Measurements from ENCODE around the gene RBM12.

The RBM12 gene

DNA sequence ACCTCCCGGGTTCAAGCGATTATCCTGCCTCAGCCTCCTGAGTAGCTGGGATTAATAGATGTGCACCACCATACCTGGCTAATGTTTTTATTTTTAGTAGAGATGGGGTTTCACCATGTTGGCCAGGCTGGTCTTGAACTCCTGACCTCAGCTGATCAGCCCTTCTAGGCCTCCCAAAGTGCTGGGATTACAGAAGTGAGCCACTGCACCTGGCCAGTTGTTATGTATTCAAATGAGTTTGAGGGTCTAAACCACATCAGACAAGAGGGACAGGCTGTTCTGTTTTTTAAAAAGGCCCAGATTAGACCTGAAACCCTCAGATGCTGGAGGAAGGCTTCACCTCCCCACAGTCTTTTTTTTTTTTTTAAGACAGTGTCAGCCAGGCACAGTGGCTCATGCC is 53.2 kb downstream of the RBM12 start:
- no peak for TF ChIP-seq SIN3A (IDR thresholded peaks at IDR 0.05; ENCODE audit: borderline replicate concordance, insufficient read depth, low read length)
- TF ChIP-seq FOXP2 (optimal IDR thresholded peaks at IDR 0.05; ENCODE audit: borderline replicate concordance, extremely low read depth, extremely low read length, insufficient read depth) = no peak
- no peak for TF ChIP-seq TAF1 (IDR thresholded peaks at IDR 0.05; ENCODE audit: borderline replicate concordance, insufficient read depth, low read length)
- TF ChIP-seq REST (IDR thresholded peaks at IDR 0.05; ENCODE audit: insufficient read depth in 1 of 2, low read depth in 2 of 2, low read length in 2 of 2) = no peak
- TF ChIP-seq POLR2AphosphoS5 (IDR thresholded peaks at IDR 0.05; ENCODE audit: low read depth, low read length) = no peak

DNA sequence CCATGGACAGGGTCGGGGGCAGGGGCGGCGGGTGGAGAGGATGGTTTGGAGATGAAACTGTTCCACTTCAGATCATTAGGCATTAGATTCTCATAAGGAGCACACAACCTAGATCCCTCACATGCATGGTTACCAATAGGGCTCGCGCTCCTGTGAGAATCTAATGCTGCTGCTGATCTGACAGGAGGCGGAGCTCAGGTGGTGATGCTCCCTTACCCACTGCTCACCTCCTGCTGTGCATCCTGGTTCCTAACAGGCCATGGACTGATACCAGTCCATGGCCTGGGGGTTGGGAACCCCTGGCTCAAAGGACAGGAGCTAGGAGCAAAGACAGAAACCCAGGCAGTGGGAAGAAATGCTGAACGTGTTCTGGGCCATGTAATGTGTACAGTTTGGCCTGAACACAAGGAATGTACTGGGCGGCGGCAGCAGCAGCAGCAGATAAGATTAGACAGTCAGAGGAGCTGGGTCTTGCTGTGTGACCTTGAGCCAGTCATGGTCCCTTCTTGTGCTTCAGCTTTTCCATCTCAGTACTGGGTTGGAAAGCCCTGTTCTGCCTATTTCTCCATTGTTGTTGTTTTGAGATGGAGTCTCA is 53.8 kb downstream of the RBM12 start:
- TF ChIP-seq FOXP2 (optimal IDR thresholded peaks at IDR 0.05; ENCODE audit: borderline replicate concordance, extremely low read depth, extremely low read length, insufficient read depth) = no peak
- TF ChIP-seq REST (IDR thresholded peaks at IDR 0.05; ENCODE audit: insufficient read depth in 1 of 2, low read depth in 2 of 2, low read length in 2 of 2) = no peak
- no peak for TF ChIP-seq SIN3A (IDR thresholded peaks at IDR 0.05; ENCODE audit: borderline replicate concordance, insufficient read depth, low read length)
- TF ChIP-seq TAF1 (IDR thresholded peaks at IDR 0.05; ENCODE audit: borderline replicate concordance, insufficient read depth, low read length) = no peak
- TF ChIP-seq POLR2AphosphoS5 (IDR thresholded peaks at IDR 0.05; ENCODE audit: low read depth, low read length) = no peak

GRCh38 chr20:35607003-35607735 is 57.5 kb downstream of the RBM12 start:
- no peak for TF ChIP-seq SIN3A (IDR thresholded peaks at IDR 0.05; ENCODE audit: borderline replicate concordance, insufficient read depth, low read length)
- no peak for TF ChIP-seq FOXP2 (optimal IDR thresholded peaks at IDR 0.05; ENCODE audit: borderline replicate concordance, extremely low read depth, extremely low read length, insufficient read depth)
- TF ChIP-seq REST (IDR thresholded peaks at IDR 0.05; ENCODE audit: insufficient read depth in 1 of 2, low read depth in 2 of 2, low read length in 2 of 2) = no peak
- no peak for TF ChIP-seq POLR2AphosphoS5 (IDR thresholded peaks at IDR 0.05; ENCODE audit: low read depth, low read length)
- no peak for TF ChIP-seq TAF1 (IDR thresholded peaks at IDR 0.05; ENCODE audit: borderline replicate concordance, insufficient read depth, low read length)

GRCh38 chr20:35606127-35606526 is 58.6 kb downstream of the RBM12 start:
- TF ChIP-seq POLR2AphosphoS5 (IDR thresholded peaks at IDR 0.05; ENCODE audit: low read depth, low read length) (no peak), FOXP2 (optimal IDR thresholded peaks at IDR 0.05; ENCODE audit: borderline replicate concordance, extremely low read depth, extremely low read length, insufficient read depth) (no peak), REST (IDR thresholded peaks at IDR 0.05; ENCODE audit: insufficient read depth in 1 of 2, low read depth in 2 of 2, low read length in 2 of 2) (no peak), SIN3A (IDR thresholded peaks at IDR 0.05; ENCODE audit: borderline replicate concordance, insufficient read depth, low read length) (no peak), TAF1 (IDR thresholded peaks at IDR 0.05; ENCODE audit: borderline replicate concordance, insufficient read depth, low read length) (no peak)

Data from PFSK-1 (cell line).